IMR-90 (cell line): Measurements from ENCODE around the gene AFM.

Source experiments
- CTCF ChIP-seq: conservative IDR thresholded peaks from 2 replicates; pipeline ENCODE4 v1.5.1; 2012; ENCODE audit warnings: mild to moderate bottlenecking, low read depth, low read length, improper control_type of control experiment
- FOS ChIP-seq: fragments of 150-350 bp; IDR thresholded peaks from 2 replicates; pipeline ENCODE4 v1.6.1; 2016; ENCODE audit warnings: low read depth, low read length
- MAZ ChIP-seq: IDR thresholded peaks from 2 replicates; pipeline ENCODE4 v1.6.1; 2012; ENCODE audit warnings: low read depth, mild to moderate bottlenecking, low read length, improper control_type of control experiment, moderate library complexity, borderline replicate concordance
- POLR2A ChIP-seq: IDR thresholded peaks from 2 replicates; pipeline ENCODE4 v1.6.1; 2012; ENCODE audit warnings: mild to moderate bottlenecking, low read depth, low read length
- RAD21 ChIP-seq: IDR thresholded peaks from 2 replicates; pipeline ENCODE4 v1.6.1; 2012; ENCODE audit warnings: low read length, improper control_type of control experiment
- RFX5 ChIP-seq: IDR thresholded peaks from 2 replicates; pipeline ENCODE4 v1.8.0; 2012; ENCODE audit warnings: low read depth, mild to moderate bottlenecking, low read length, moderate library complexity
- SMC3 ChIP-seq: fragments of 150-350 bp; IDR thresholded peaks from 2 replicates; pipeline ENCODE4 v1.6.1; 2016; ENCODE audit warnings: low read depth, mild to moderate bottlenecking, antibody characterized with exemption, low read length, moderate library complexity
- TF ChIP-seq, protein P1 (sequence below): fragments of 150-350 bp; IDR thresholded peaks from 2 replicates; pipeline ENCODE4 v1.6.1; 2017; ENCODE audit warnings: mild to moderate bottlenecking, antibody characterized with exemption, low read length, low read depth

GRCh38 chr4:73439445-73439844, 42.1 kb upstream of the AFM start:
- TF ChIP-seq CTCF: no peak
- TF ChIP-seq, protein P1, sequence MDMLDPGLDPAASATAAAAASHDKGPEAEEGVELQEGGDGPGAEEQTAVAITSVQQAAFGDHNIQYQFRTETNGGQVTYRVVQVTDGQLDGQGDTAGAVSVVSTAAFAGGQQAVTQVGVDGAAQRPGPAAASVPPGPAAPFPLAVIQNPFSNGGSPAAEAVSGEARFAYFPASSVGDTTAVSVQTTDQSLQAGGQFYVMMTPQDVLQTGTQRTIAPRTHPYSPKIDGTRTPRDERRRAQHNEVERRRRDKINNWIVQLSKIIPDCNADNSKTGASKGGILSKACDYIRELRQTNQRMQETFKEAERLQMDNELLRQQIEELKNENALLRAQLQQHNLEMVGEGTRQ: no peak
- TF ChIP-seq FOS: no peak
- no peak for TF ChIP-seq RAD21
- TF ChIP-seq SMC3: no peak
- no peak for TF ChIP-seq RFX5
- no peak for TF ChIP-seq POLR2A
- TF ChIP-seq MAZ: no peak
